GM23338 (cell line): ENCODE results near the gene CCDC175. TPM values are rescaled to one million over a fixed set of nuclear protein-coding genes. Genes with fewer than 3 reads are reported as not detected.

ENCODE experiments used
- ATAC-seq: fragments of 200-7000 bp; cut with Tn5 transposase; 3 replicates; pipeline ENCODE4 v1.9.1; 2020
- DNase-seq: peaks from one replicate; pipeline ENCODE4 v3.0.0-alpha.2; 2015; ENCODE audit warnings: low spot score
- H2AFZ ChIP-seq: fragments of 200-600 bp; sonication (generic); 2 replicates; pipeline ENCODE4 v1.8.0; 2016; ENCODE audit warnings: antibody characterized with exemption, mild to moderate bottlenecking, moderate library complexity
- H3F3A ChIP-seq: fragments of 200-600 bp; sonication (generic); replicated peaks from 2 replicates; pipeline ENCODE4 v1.8.0; 2017; ENCODE audit warnings: antibody characterized with exemption, mixed run types, low read depth
- H3K27ac ChIP-seq: fragments of 200-600 bp; sonication (generic); 2 replicates; pipeline ENCODE4 v1.6.1; 2016; ENCODE audit warnings: low read depth
- H3K27me3 ChIP-seq: fragments of 200-600 bp; sonication (generic); 2 replicates; pipeline ENCODE4 v1.8.0; 2016; ENCODE audit warnings: mild to moderate bottlenecking, mixed run types, moderate library complexity; ENCODE audit not compliant: insufficient read depth
- H3K36me3 ChIP-seq: fragments of 200-600 bp; sonication (generic); 2 replicates; pipeline ENCODE4 v1.8.0; 2016; ENCODE audit warnings: mild to moderate bottlenecking; ENCODE audit not compliant: insufficient read depth
- H3K4me1 ChIP-seq: fragments of 200-600 bp; sonication (generic); 2 replicates; pipeline ENCODE4 v1.8.0; 2016; ENCODE audit warnings: mild to moderate bottlenecking, moderate library complexity; ENCODE audit not compliant: insufficient read depth
- H3K4me2 ChIP-seq: fragments of 200-600 bp; sonication (generic); 2 replicates; pipeline ENCODE4 v1.7.1; 2017; ENCODE audit warnings: mixed run types
- H3K4me3 ChIP-seq: fragments of 200-600 bp; sonication (generic); 2 replicates; pipeline ENCODE4 v1.6.1; 2016; ENCODE audit warnings: mixed run types
- H3K79me2 ChIP-seq: fragments of 200-600 bp; sonication (generic); replicated peaks from 2 replicates; pipeline ENCODE4 v1.8.0; 2017; ENCODE audit warnings: mild to moderate bottlenecking; ENCODE audit not compliant: insufficient read depth
- H3K9me2 ChIP-seq: fragments of 200-600 bp; sonication (generic); 2 replicates; pipeline ENCODE4 v1.8.0; 2017; ENCODE audit not compliant: insufficient read depth
- H4K20me1 ChIP-seq: fragments of 200-600 bp; sonication (generic); replicated peaks from 2 replicates; pipeline ENCODE4 v1.8.0; 2017; ENCODE audit warnings: mild to moderate bottlenecking; ENCODE audit not compliant: insufficient read depth
- H3K27ac Mint-ChIP-seq: 2 replicates; pipeline ENCODE4 v1.8.0; 2020; ENCODE audit warnings: inconsistent platforms, mild to moderate bottlenecking, moderate library complexity, mixed read lengths
- H3K27me3 Mint-ChIP-seq: 3 replicates; pipeline ENCODE4 v1.8.0; 2022; ENCODE audit warnings: low read depth, mild to moderate bottlenecking, moderate library complexity, mixed read lengths, inconsistent platforms; ENCODE audit not compliant: insufficient read depth, poor library complexity
- H3K36me3 Mint-ChIP-seq: 3 replicates; pipeline ENCODE4 v1.8.0; 2021; ENCODE audit warnings: low read depth, mild to moderate bottlenecking, inconsistent platforms, moderate library complexity, mixed read lengths
- H3K4me1 Mint-ChIP-seq: 3 replicates; pipeline ENCODE4 v1.8.0; 2020; ENCODE audit warnings: mild to moderate bottlenecking, inconsistent platforms, mixed read lengths
- H3K4me3 Mint-ChIP-seq: 3 replicates; pipeline ENCODE4 v1.8.0; 2021; ENCODE audit warnings: moderate library complexity, mild to moderate bottlenecking, inconsistent platforms, mixed read lengths
- H3K9me3 Mint-ChIP-seq: 3 replicates; pipeline ENCODE4 v1.8.0; 2020; ENCODE audit warnings: moderate library complexity, mild to moderate bottlenecking, inconsistent platforms, mixed read lengths
- CREB1 ChIP-seq: fragments of 250-450 bp; sonication (Bioruptor Pico); IDR thresholded peaks from 2 replicates; pipeline ENCODE4 v1.5.0; 2020; ENCODE audit warnings: low read depth, mild to moderate bottlenecking, moderate library complexity
- CTCF ChIP-seq, 2 experiments: fragments of 200-600 bp in 1 of 2; sonication (generic) in 1 of 2; conservative IDR thresholded peaks; 2 replicates each; pipeline versions ENCODE4 v1.5.1 to v1.6.1; 2016 to 2017; ENCODE audit warnings: antibody characterized with exemption in 2 of 2, low read depth in 2 of 2, mild to moderate bottlenecking in 2 of 2, moderate library complexity in 1 of 2
- EZH2 ChIP-seq: fragments of 200-600 bp; sonication (generic); IDR thresholded peaks from one replicate; pipeline ENCODE4 v1.8.0; 2017; ENCODE audit warnings: antibody characterized with exemption, mild to moderate bottlenecking, low read depth; ENCODE audit not compliant: unreplicated experiment
- EZH2phosphoT487 ChIP-seq: fragments of 200-600 bp; sonication (generic); IDR thresholded peaks from one replicate; pipeline ENCODE4 v1.8.1; 2018; ENCODE audit warnings: antibody characterized with exemption; ENCODE audit not compliant: unreplicated experiment
- JUNB ChIP-seq: IDR thresholded peaks from one replicate; pipeline ENCODE4 v1.6.1; 2016; ENCODE audit warnings: antibody characterized with exemption; ENCODE audit not compliant: unreplicated experiment
- NANOG ChIP-seq: IDR thresholded peaks from 2 replicates; pipeline ENCODE4 v1.6.1; 2016; ENCODE audit warnings: antibody characterized with exemption, borderline replicate concordance
- POLR2AphosphoS5 ChIP-seq: IDR thresholded peaks from 2 replicates; pipeline ENCODE4 v1.6.1; 2016; ENCODE audit warnings: antibody characterized with exemption, low read depth
- REST ChIP-seq: IDR thresholded peaks from one replicate; pipeline ENCODE4 v1.6.1; 2018; ENCODE audit warnings: antibody characterized with exemption; ENCODE audit not compliant: unreplicated experiment
- STAT1 ChIP-seq: IDR thresholded peaks from one replicate; pipeline ENCODE4 v1.6.1; 2016; ENCODE audit warnings: antibody characterized with exemption; ENCODE audit not compliant: unreplicated experiment
- ZNF114 ChIP-seq: fragments of 250-450 bp; sonication (Bioruptor Pico); IDR thresholded peaks from 2 replicates; pipeline ENCODE4 v1.5.0; 2020; ENCODE audit warnings: mild to moderate bottlenecking, moderate library complexity
- ZNF331 ChIP-seq: fragments of 250-450 bp; sonication (Bioruptor Pico); IDR thresholded peaks from 2 replicates; pipeline ENCODE4 v1.5.0; 2020; ENCODE audit warnings: low read depth, mild to moderate bottlenecking, moderate library complexity
- polyA plus RNA-seq: library from polyadenylated mRNA; unstranded; fragments of >200 nt; fragmentation: Nextera tagmentation; extraction: Ambion mirVana; gene quantifications from 2 replicates; pipeline ENCODE4 v1.2.1, GENCODE V29; 2016
- total RNA-seq: library from RNA; depleted of rRNA; stranded (reverse); fragments of >200 nt; shearing (Covaris generic); gene quantifications from 2 replicates; pipeline ENCODE4 v1.2.3, GENCODE V29; 2014
- TF ChIP-seq, protein P1 (sequence below): IDR thresholded peaks from 2 replicates; pipeline ENCODE4 v1.6.1; 2016; ENCODE audit warnings: antibody characterized with exemption
- TF ChIP-seq, protein P2 (sequence below): fragments of 250-450 bp; sonication (Bioruptor Pico); IDR thresholded peaks from 2 replicates; pipeline ENCODE4 v1.5.0; 2020; ENCODE audit warnings: mild to moderate bottlenecking, moderate library complexity

The CCDC175 gene
- total and polyA plus RNA-seq, 2 experiments from 2014 or later = 0.50 TPM; not detected in 1

- no peak for ATAC-seq
- H3K36me3 ChIP-seq = no peaks in the 10 kb centered on the region
- H3K36me3 Mint-ChIP-seq = no peaks in the 10 kb centered on the region
Observed at GRCh38 chr14:59530349-59530748, 46.3 kb downstream of the CCDC175 start.

More at GRCh38 chr14:59530349-59530748, 46.3 kb downstream of the CCDC175 start:
- H3K4me3 Mint-ChIP-seq = no peak overlapping the region
- Histone ChIP-seq H3K9me2 (no peaks in the 10 kb centered on the region), H3F3A (no peaks in the 10 kb centered on the region), H3K4me3 (no peak overlapping the region), H2AFZ (no peak overlapping the region), H3K4me1 (no peaks in the 10 kb centered on the region), H3K79me2 (no peaks in the 10 kb centered on the region), H3K4me2 (no peak overlapping the region), H3K27me3 (no peaks in the 10 kb centered on the region), H4K20me1 (no peaks in the 10 kb centered on the region), H3K27ac (no peak overlapping the region)
- TF ChIP-seq ZNF331 (CRISPR knock-in tag) = no peak
- TF ChIP-seq, protein P1, sequence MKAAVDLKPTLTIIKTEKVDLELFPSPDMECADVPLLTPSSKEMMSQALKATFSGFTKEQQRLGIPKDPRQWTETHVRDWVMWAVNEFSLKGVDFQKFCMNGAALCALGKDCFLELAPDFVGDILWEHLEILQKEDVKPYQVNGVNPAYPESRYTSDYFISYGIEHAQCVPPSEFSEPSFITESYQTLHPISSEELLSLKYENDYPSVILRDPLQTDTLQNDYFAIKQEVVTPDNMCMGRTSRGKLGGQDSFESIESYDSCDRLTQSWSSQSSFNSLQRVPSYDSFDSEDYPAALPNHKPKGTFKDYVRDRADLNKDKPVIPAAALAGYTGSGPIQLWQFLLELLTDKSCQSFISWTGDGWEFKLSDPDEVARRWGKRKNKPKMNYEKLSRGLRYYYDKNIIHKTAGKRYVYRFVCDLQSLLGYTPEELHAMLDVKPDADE = no peak
- TF ChIP-seq EZH2phosphoT487 = no peak
- TF ChIP-seq, protein P2, sequence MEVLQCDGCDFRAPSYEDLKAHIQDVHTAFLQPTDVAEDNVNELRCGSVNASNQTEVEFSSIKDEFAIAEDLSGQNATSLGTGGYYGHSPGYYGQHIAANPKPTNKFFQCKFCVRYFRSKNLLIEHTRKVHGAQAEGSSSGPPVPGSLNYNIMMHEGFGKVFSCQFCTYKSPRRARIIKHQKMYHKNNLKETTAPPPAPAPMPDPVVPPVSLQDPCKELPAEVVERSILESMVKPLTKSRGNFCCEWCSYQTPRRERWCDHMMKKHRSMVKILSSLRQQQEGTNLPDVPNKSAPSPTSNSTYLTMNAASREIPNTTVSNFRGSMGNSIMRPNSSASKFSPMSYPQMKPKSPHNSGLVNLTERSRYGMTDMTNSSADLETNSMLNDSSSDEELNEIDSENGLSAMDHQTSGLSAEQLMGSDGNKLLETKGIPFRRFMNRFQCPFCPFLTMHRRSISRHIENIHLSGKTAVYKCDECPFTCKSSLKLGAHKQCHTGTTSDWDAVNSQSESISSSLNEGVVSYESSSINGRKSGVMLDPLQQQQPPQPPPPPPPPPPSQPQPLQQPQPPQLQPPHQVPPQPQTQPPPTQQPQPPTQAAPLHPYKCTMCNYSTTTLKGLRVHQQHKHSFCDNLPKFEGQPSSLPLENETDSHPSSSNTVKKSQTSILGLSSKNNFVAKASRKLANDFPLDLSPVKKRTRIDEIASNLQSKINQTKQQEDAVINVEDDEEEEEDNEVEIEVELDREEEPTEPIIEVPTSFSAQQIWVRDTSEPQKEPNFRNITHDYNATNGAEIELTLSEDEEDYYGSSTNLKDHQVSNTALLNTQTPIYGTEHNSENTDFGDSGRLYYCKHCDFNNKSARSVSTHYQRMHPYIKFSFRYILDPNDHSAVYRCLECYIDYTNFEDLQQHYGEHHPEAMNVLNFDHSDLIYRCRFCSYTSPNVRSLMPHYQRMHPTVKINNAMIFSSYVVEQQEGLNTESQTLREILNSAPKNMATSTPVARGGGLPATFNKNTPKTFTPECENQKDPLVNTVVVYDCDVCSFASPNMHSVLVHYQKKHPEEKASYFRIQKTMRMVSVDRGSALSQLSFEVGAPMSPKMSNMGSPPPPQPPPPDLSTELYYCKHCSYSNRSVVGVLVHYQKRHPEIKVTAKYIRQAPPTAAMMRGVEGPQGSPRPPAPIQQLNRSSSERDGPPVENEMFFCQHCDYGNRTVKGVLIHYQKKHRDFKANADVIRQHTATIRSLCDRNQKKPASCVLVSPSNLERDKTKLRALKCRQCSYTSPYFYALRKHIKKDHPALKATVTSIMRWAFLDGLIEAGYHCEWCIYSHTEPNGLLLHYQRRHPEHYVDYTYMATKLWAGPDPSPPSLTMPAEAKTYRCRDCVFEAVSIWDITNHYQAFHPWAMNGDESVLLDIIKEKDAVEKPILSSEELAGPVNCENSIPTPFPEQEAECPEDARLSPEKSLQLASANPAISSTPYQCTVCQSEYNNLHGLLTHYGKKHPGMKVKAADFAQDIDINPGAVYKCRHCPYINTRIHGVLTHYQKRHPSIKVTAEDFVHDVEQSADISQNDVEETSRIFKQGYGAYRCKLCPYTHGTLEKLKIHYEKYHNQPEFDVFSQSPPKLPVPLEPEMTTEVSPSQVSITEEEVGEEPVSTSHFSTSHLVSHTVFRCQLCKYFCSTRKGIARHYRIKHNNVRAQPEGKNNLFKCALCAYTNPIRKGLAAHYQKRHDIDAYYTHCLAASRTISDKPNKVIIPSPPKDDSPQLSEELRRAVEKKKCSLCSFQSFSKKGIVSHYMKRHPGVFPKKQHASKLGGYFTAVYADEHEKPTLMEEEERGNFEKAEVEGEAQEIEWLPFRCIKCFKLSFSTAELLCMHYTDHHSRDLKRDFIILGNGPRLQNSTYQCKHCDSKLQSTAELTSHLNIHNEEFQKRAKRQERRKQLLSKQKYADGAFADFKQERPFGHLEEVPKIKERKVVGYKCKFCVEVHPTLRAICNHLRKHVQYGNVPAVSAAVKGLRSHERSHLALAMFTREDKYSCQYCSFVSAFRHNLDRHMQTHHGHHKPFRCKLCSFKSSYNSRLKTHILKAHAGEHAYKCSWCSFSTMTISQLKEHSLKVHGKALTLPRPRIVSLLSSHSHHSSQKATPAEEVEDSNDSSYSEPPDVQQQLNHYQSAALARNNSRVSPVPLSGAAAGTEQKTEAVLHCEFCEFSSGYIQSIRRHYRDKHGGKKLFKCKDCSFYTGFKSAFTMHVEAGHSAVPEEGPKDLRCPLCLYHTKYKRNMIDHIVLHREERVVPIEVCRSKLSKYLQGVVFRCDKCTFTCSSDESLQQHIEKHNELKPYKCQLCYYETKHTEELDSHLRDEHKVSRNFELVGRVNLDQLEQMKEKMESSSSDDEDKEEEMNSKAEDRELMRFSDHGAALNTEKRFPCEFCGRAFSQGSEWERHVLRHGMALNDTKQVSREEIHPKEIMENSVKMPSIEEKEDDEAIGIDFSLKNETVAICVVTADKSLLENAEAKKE = no peak
- TF ChIP-seq JUNB = no peak
- TF ChIP-seq CREB1 = no peak
- TF ChIP-seq EZH2 = no peak
- TF ChIP-seq CTCF (conservative IDR thresholded peaks at IDR 0.05; ENCODE audit: low read depth in 2 of 2) = no peak
- TF ChIP-seq POLR2AphosphoS5 = no peak
- TF ChIP-seq NANOG = no peak
- no peak for TF ChIP-seq ZNF114 (CRISPR knock-in tag)
- no peak for TF ChIP-seq STAT1
- no peak for TF ChIP-seq REST
- DNase-seq = no peak
- no peaks in the 10 kb centered on the region for H3K9me3 Mint-ChIP-seq
- no peaks in the 10 kb centered on the region for H3K27me3 Mint-ChIP-seq
- no peaks in the 10 kb centered on the region for H3K4me1 Mint-ChIP-seq
- H3K27ac Mint-ChIP-seq = no peak overlapping the region
